AG10803 (cell line): ENCODE measurements around the gene GPSM1.

Experiments used
- DNase-seq: peaks from one replicate; pipeline ENCODE4 v3.0.0; 2010; ENCODE audit warnings: low read depth
- H3K4me3 ChIP-seq: 2 replicates; pipeline ENCODE4 v1.5.1; 2011; ENCODE audit warnings: mild to moderate bottlenecking, low read length, control low read depth
- TF ChIP-seq, protein P1 (sequence below): conservative IDR thresholded peaks from 2 replicates; pipeline ENCODE4 v1.5.1; 2011; ENCODE audit warnings: mild to moderate bottlenecking, low read length, control low read depth, inconsistent platforms

Gene GPSM1

DNA sequence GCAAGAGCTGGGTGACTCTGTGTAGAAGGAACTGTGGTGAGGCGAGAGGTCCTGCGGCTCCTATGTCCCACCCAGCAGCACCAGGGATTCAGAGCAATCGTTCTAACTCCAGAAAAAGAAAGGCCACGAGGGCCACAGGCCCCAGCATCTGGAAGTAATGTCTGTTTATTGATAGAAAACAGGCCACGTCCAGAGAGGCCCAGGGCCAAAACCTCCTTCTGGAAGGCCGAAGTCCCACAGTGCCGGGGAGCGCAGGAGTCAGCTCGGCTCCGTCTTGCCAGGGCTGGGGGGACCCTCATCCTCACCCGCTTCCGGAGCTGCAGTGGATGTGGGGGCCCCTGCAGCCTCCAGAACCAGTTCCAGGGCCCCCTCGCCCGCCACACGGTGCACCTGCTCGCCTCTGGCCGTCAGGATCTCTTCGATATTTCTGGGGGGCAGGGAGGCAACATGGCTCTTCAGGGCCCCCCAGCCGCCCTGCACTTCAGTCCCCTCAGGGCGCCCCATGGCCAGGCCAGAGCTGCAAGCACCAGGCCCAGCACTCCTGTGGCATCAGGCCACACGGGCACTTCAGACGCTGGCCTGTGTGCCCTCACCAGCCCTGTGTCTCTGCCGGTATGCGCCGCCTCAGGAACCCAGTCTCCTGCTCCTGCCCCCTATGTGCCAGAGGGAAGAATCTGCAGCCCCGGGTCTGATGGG is 34.6 kb downstream of the GPSM1 start:
- H3K4me3 ChIP-seq = peak overlapping the region; percentile 40
- TF ChIP-seq, protein P1, sequence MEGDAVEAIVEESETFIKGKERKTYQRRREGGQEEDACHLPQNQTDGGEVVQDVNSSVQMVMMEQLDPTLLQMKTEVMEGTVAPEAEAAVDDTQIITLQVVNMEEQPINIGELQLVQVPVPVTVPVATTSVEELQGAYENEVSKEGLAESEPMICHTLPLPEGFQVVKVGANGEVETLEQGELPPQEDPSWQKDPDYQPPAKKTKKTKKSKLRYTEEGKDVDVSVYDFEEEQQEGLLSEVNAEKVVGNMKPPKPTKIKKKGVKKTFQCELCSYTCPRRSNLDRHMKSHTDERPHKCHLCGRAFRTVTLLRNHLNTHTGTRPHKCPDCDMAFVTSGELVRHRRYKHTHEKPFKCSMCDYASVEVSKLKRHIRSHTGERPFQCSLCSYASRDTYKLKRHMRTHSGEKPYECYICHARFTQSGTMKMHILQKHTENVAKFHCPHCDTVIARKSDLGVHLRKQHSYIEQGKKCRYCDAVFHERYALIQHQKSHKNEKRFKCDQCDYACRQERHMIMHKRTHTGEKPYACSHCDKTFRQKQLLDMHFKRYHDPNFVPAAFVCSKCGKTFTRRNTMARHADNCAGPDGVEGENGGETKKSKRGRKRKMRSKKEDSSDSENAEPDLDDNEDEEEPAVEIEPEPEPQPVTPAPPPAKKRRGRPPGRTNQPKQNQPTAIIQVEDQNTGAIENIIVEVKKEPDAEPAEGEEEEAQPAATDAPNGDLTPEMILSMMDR = no peak; the same call in 1 of the 2 replicates
- peak; percentile 58 for DNase-seq

DNA sequence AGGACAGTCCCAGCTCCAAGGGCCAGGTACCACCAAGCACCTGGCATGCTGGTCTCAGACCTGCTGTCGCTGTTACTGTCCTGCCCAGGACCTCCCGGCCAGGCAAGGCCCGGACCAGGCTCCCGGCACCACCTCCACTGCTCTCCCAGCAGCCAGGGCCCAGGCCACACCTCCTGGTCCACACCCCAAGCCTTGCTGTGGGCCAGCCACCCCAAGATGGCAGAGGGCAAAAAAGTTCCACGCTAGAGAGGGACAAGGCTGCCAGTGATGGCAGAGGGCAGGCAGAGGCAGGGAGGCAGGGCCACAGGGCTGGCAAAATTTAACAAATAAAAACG is 35.1 kb downstream of the GPSM1 start:
- H3K4me3 ChIP-seq = peak overlapping the region; percentile 40
- peak; percentile 18 for DNase-seq
- TF ChIP-seq, protein P1 = no peak

DNA sequence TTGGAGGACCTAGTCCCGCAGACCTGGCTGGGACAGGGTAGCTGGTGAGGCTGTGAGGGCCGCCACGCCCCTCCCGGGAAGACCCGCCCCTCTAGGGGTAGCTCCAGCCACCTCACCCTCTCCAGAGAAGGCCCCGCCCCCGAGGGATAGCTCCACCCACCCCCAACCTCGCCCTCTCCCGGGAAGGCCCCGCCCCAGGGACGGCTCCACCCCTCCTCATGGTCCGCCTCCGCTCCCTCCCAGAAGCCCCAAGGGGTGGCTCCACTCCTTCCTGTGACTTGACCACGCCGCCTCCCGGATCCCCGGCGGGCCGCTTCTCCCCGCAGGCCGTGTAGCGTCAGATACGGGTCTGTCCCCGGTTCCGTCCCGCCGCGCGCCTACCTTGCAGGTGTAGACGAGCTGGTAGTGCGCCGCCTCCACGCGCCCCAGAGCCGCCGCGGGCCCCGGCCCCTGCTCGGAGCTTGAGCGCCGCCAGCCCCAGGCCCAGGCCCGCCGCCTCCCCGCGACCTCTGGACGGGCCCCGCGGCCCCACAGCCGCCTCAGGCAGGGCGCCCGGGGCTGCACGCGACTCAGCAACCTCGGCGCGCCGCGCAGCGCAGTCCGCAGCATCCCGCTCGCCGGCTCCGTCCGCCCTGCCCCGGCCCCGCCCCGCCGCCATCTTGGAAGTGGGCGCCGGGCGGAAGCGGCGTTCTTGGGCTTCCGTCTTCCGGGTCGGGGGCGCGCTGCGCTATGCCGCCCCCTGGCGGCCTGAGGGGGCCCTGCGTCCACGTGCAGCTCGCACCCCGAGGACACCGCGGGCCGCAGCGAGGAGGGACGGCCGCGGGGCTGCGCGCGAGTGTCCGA is 36.0 kb downstream of the GPSM1 start, which contains the start of gene DNLZ:
Gene DNLZ, minus strand, starts transcription at position 639 of the 843 bp plus-strand sequence. Its CDS starts 30 bp downstream, at position 609.
- peak; percentile 93 for DNase-seq
- TF ChIP-seq, protein P1 = peak; percentile 58
- peak within 1 kb of the TSS; percentile 70 for H3K4me3 ChIP-seq

DNA sequence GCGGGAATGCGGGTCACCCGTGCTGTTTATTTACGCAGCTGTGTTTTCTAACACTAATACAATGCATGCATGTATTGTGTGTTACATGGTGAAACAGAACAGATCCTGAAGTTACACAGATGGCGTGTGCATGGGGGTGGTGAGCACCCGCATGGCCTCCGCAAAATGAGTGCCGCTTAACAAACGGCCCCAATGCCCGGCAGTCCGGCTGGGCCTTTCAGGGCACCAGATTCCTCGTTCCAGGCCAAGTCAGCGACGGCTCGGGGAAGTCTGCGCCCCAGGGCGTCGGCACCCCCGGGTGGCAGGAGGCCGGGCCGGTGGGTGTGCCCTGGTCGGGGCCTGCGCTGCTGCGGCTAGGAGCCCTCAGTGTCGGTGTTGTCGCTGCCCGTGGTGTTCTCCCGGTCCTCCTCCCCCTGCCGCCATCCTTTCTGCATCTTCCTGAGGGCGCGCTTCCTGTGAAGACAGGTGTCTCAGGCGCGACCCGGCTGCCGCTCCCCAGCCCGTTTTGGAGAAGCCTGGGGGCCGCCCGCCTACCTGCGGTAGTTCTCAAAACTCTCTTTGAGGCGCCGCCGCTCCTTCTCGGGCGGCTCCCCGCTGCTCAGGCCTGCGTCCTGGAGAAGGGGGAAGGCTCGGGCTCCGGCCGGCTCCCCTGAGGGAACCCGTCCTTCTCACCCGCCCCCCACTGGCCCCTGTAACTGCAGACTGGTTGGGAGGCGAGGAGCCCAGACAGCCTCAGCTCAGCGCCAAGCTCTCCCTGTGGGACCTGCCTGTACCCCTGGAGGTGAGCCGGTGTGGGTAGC is 36.8 kb downstream of the GPSM1 start:
- TF ChIP-seq, protein P1 = no peak
- peak overlapping the region; percentile 24 for H3K4me3 ChIP-seq
- no peak for DNase-seq

DNA sequence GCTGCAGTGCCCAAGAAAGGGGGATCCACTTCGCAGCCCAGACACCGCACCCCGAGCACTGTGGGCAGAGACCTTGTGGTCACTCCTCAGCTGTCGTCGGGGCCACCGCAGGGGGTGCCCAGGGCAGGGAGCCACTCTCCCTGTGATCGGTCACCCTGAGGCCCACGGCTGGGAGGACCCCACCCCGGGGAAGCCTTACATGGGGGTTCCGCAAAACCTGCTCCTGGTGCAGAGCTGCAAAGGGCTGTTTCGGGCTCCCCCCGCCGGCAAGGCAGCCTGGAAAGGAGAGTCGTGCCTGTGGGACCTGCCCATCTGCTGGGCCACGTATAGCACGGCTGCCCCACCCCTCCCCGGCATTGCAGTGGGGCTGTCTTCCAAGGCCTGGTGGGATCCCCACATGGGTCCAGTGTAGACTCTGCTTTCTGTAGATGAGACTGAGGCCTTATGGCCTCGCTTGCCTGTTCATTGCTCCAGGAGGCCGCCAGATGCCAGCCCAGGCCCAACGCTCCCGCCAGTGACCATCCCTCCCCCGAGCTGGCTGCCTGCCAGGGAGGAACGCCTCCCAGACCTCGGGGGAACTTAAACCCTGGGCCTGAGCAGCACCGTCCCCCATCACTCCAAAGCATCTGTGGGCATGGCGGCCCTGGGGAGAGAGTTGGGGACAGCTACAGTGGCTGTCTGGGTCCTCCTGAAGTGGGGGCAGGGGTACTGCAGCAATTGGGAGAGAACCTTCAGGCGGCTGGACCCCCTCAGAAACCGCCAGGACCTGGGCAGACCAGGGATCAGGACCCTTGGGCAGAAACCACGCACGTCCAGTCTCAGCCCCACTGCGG is 37.8 kb downstream of the GPSM1 start:
- TF ChIP-seq, protein P1 = no peak
- H3K4me3 ChIP-seq = no peak overlapping the region
- peak; percentile 15 for DNase-seq

DNA sequence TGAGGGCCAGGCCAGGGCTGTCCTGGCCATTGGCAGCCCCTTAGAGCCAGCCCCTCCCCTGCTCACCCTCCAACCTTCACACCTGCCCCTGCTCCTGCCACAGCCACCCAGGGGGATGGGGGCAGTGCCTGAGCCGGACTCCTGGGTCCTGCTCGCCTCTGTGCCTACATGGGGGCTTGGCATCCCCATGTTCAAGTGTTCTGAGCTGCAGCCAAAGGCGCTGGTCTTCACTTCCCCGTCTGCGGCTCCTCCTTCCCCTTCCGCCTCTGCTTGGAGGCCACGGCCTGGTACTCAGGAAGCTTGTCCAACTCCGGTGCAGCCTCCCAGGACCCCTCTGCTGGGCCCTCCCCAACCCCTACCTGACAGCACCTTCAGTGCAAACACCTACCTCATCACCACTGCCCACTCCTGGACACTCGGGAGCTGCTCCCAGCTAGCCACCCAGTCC is 38.5 kb downstream of the GPSM1 start:
- DNase-seq = no peak
- TF ChIP-seq, protein P1 = no peak
- no peak overlapping the region for H3K4me3 ChIP-seq
